Measurements from ENCODE around the gene RABGAP1. TPM values are rescaled to one million over a fixed set of nuclear protein-coding genes. Genes with fewer than 3 reads are reported as not detected.

Gene RABGAP1
- total RNA-seq, 2 experiments from 2014 or later: 24.2 to 27.0 TPM

GRCh38 chr9:123131258-123131657 lies 190.4 kb downstream of the RABGAP1 start:
- Mint-ChIP-seq H3K4me3 (no peak overlapping the region), H3K27ac (no peak overlapping the region), H3K4me1 (peaks cover 3% of the 10 kb centered on the region), H3K36me3 (peaks cover 5% of the 10 kb centered on the region), H3K27me3 (no peaks in the 10 kb centered on the region), H3K9me3 (ENCODE audit: low read depth) (no peaks in the 10 kb centered on the region)
- no peak for DNase-seq
- CTCF ChIA-PET: interaction anchor here (1.1 kb wide), 1 partner anchor 328 kb away, joined by 3 read pairs; no protein-coding TSS in a partner anchor
- ATAC-seq: no peak

GRCh38 chr9:123131993-123132392 lies 191.2 kb downstream of the RABGAP1 start:
- peaks cover 3% of the 10 kb centered on the region for H3K4me1 Mint-ChIP-seq
- H3K27me3 Mint-ChIP-seq: no peaks in the 10 kb centered on the region
- no peak overlapping the region for H3K4me3 Mint-ChIP-seq
- CTCF ChIA-PET: interaction anchor here (1.1 kb wide), 2 partner anchors 217 to 328 kb away, joined by 3 read pairs; no protein-coding TSS in a partner anchor
- no peak overlapping the region for H3K27ac Mint-ChIP-seq
- H3K9me3 Mint-ChIP-seq (ENCODE audit: low read depth): no peaks in the 10 kb centered on the region
- peaks cover 5% of the 10 kb centered on the region for H3K36me3 Mint-ChIP-seq
- ATAC-seq (no peak), DNase-seq (no peak)

- ATAC-seq: no peak
- no peaks in the 10 kb centered on the region for H3K9me3 Mint-ChIP-seq (ENCODE audit: low read depth)
- H3K36me3 Mint-ChIP-seq: peaks cover 5% of the 10 kb centered on the region
- H3K27ac Mint-ChIP-seq: no peak overlapping the region
- no peaks in the 10 kb centered on the region for H3K4me1 Mint-ChIP-seq
- H3K4me3 Mint-ChIP-seq: no peak overlapping the region
- CTCF ChIA-PET: interaction anchor here (1.1 kb wide), 2 partner anchors 216 to 327 kb away, joined by 3 read pairs; no protein-coding TSS in a partner anchor
- DNase-seq: no peak
- H3K27me3 Mint-ChIP-seq: no peaks in the 10 kb centered on the region
These were observed 191.9 kb downstream of the RABGAP1 start for GRCh38 chr9:123132696-123133095.

- H3K4me3 Mint-ChIP-seq: no peak overlapping the region
- no peaks in the 10 kb centered on the region for H3K4me1 Mint-ChIP-seq
- H3K36me3 Mint-ChIP-seq: peaks cover 3% of the 10 kb centered on the region
- H3K9me3 Mint-ChIP-seq (ENCODE audit: low read depth): no peaks in the 10 kb centered on the region
- ATAC-seq (no peak), DNase-seq (no peak)
- CTCF ChIA-PET: no interaction called here
- H3K27me3 Mint-ChIP-seq: no peaks in the 10 kb centered on the region
- no peak overlapping the region for H3K27ac Mint-ChIP-seq
These were observed 194.6 kb downstream of the RABGAP1 start for GRCh38 chr9:123135430-123135829.

- Mint-ChIP-seq H3K4me3 (no peak overlapping the region), H3K4me1 (no peaks in the 10 kb centered on the region), H3K9me3 (ENCODE audit: low read depth) (no peaks in the 10 kb centered on the region), H3K27me3 (no peaks in the 10 kb centered on the region), H3K36me3 (peaks cover 3% of the 10 kb centered on the region), H3K27ac (no peak overlapping the region)
- CTCF ChIA-PET: interaction anchor here (0.9 to 1.0 kb wide), 2 partner anchors 212 to 850 kb away, joined by 3 to 4 read pairs; no protein-coding TSS in a partner anchor
- ATAC-seq (no peak), DNase-seq (no peak)
These were observed 197.3 kb downstream of the RABGAP1 start for GRCh38 chr9:123138163-123138562.

- Mint-ChIP-seq H3K9me3 (ENCODE audit: low read depth) (no peaks in the 10 kb centered on the region), H3K27me3 (no peaks in the 10 kb centered on the region), H3K36me3 (peaks cover 16% of the 10 kb centered on the region), H3K4me3 (no peak overlapping the region), H3K27ac (no peak overlapping the region), H3K4me1 (no peaks in the 10 kb centered on the region)
- no peak for ATAC-seq
- DNase-seq: no peak
- CTCF ChIA-PET: no interaction called here
These were observed 208.2 kb downstream of the RABGAP1 start for GRCh38 chr9:123149067-123149466.

GRCh38 chr9:123150708-123151503 lies 210.1 kb downstream of the RABGAP1 start:
- Mint-ChIP-seq H3K4me1 (no peaks in the 10 kb centered on the region), H3K36me3 (peaks cover 14% of the 10 kb centered on the region), H3K27me3 (no peaks in the 10 kb centered on the region), H3K27ac (no peak overlapping the region), H3K9me3 (ENCODE audit: low read depth) (no peaks in the 10 kb centered on the region), H3K4me3 (no peak overlapping the region)
- no peak for DNase-seq
- CTCF ChIA-PET: no interaction called here
- ATAC-seq: no peak

Other genes starting within 250 kb of the RABGAP1 start
- not detected for gene OR1L4, start 217.0 kb upstream of the RABGAP1 start, total RNA-seq
- gene OR1L6, start 198.7 kb upstream of the RABGAP1 start, total RNA-seq: not detected
- not detected for gene OR5C1, start 152.1 kb upstream of the RABGAP1 start, total RNA-seq
- not detected for gene OR1K1, start 140.9 kb upstream of the RABGAP1 start, total RNA-seq
- gene PDCL, start 112.4 kb upstream of the RABGAP1 start, total RNA-seq: 10 to 100 TPM; 22.0 to 29.0 TPM
- 10 to 100 TPM; 49.7 to 53.7 TPM for gene RC3H2, start 35.7 kb upstream of the RABGAP1 start, total RNA-seq
- 10 to 100 TPM in 1 of 2 experiments, 1 to 10 TPM in 1; 9.4 to 11.7 TPM for gene ZBTB6, start 27.7 kb upstream of the RABGAP1 start, total RNA-seq
- 1 to 10 TPM; 7.7 to 9.0 TPM for gene ZBTB26, start 9.5 kb upstream of the RABGAP1 start, total RNA-seq
- gene GPR21, start 92.6 kb downstream of the RABGAP1 start, total RNA-seq: 1 to 10 TPM in 1 of 2 experiments, under 1 TPM in 1; 0.37 to 1.2 TPM